Activated B cell treated with CpG ODN at 0.5 μM for 24 hours (primary cell): ENCODE results near the gene WDR1. TPM values are rescaled to one million over a fixed set of nuclear protein-coding genes. Genes with fewer than 3 reads are reported as not detected.
A peak's percentile ranks its signal among the peaks of the same experiment; 100 is the strongest.

ENCODE experiments used
- ATAC-seq: fragments of 200-7000 bp; cut with Tn5 transposase; one replicate; pipeline ENCODE4 v1.10.0; 2021; ENCODE audit warnings: low read depth, mild to moderate bottlenecking, moderate library complexity
- CTCF ChIA-PET: fragments of 350-600 bp; sonication (Branson Sonifier 250); formaldehyde crosslinking; loops from one replicate; lab custom pipeline; 2021; ENCODE audit warnings: antibody characterized with exemption; lab: Charles Lee
- POLR2A ChIA-PET: fragments of 350-600 bp; sonication (Branson Sonifier 250); formaldehyde crosslinking; loops from one replicate; lab custom pipeline; 2021; ENCODE audit warnings: antibody characterized with exemption; lab: Charles Lee
- DNase-seq: peaks from one replicate; pipeline ENCODE4 v3.0.0; 2022
- H3K27ac Mint-ChIP-seq: one replicate; pipeline ENCODE4 v1.8.0; 2020; ENCODE audit warnings: mixed read lengths
- H3K27me3 Mint-ChIP-seq: one replicate; pipeline ENCODE4 v1.8.0; 2021; ENCODE audit warnings: mixed read lengths
- H3K36me3 Mint-ChIP-seq: one replicate; pipeline ENCODE4 v1.8.0; 2021; ENCODE audit warnings: low read depth, mixed read lengths
- H3K4me1 Mint-ChIP-seq: one replicate; pipeline ENCODE4 v1.8.0; 2021; ENCODE audit warnings: mixed read lengths
- H3K4me3 Mint-ChIP-seq: one replicate; pipeline ENCODE4 v1.8.0; 2020; ENCODE audit warnings: mild to moderate bottlenecking, mixed read lengths
- H3K9me3 Mint-ChIP-seq: one replicate; pipeline ENCODE4 v1.8.0; 2020; ENCODE audit warnings: mixed read lengths
- intact Hi-C: fragments of 100-400 bp; cut with micrococcal nuclease; formaldehyde crosslinking; loops from one replicate; pipeline ENCODE4 v1.15.1; 2024
- total RNA-seq: library from RNA; stranded (reverse); gene quantifications from 2 replicates; pipeline ENCODE4 v1.2.3, GENCODE V29; 2022
- TF ChIP-seq, protein P1 (sequence below): fragments of 200-600 bp; IDR thresholded peaks from one replicate; pipeline ENCODE4 v1.8.0; 2022; ENCODE audit warnings: antibody characterized with exemption, mild to moderate bottlenecking

The WDR1 gene
- total RNA-seq, 1 donor from 2014 or later, result 337 TPM

GRCh38 chr4:10109995-10110670 is 6.5 kb downstream of the WDR1 start:
- intact Hi-C loops, result no loop called here
- DNase-seq, result no peak
- Mint-ChIP-seq H3K9me3 (no peaks in the 10 kb centered on the region), H3K4me3 (no peak overlapping the region), H3K4me1 (peaks cover 93% of the 10 kb centered on the region), H3K36me3 (peaks cover 88% of the 10 kb centered on the region), H3K27ac (no peak overlapping the region), H3K27me3 (no peaks in the 10 kb centered on the region)
- ChIA-PET CTCF (no interaction called here), POLR2A (no interaction called here)
- no peak for ATAC-seq
- TF ChIP-seq, protein P1, sequence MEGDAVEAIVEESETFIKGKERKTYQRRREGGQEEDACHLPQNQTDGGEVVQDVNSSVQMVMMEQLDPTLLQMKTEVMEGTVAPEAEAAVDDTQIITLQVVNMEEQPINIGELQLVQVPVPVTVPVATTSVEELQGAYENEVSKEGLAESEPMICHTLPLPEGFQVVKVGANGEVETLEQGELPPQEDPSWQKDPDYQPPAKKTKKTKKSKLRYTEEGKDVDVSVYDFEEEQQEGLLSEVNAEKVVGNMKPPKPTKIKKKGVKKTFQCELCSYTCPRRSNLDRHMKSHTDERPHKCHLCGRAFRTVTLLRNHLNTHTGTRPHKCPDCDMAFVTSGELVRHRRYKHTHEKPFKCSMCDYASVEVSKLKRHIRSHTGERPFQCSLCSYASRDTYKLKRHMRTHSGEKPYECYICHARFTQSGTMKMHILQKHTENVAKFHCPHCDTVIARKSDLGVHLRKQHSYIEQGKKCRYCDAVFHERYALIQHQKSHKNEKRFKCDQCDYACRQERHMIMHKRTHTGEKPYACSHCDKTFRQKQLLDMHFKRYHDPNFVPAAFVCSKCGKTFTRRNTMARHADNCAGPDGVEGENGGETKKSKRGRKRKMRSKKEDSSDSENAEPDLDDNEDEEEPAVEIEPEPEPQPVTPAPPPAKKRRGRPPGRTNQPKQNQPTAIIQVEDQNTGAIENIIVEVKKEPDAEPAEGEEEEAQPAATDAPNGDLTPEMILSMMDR, result no peak

GRCh38 chr4:10108818-10109783 is 7.5 kb downstream of the WDR1 start:
- peaks cover 90% of the 10 kb centered on the region for H3K4me1 Mint-ChIP-seq
- no peak overlapping the region for H3K27ac Mint-ChIP-seq
- H3K4me3 Mint-ChIP-seq, result no peak overlapping the region
- TF ChIP-seq, protein P1, result no peak
- ChIA-PET POLR2A (interaction anchor here (0.6 to 1.2 kb wide), 2 partner anchors 9 to 1456 kb away, joined by 3 to 4 read pairs; no protein-coding TSS in a partner anchor), CTCF (no interaction called here)
- peaks cover 84% of the 10 kb centered on the region for H3K36me3 Mint-ChIP-seq
- H3K9me3 Mint-ChIP-seq, result no peaks in the 10 kb centered on the region
- no peak for DNase-seq
- no peak for ATAC-seq
- intact Hi-C loops, result no loop called here
- no peaks in the 10 kb centered on the region for H3K27me3 Mint-ChIP-seq

- Mint-ChIP-seq H3K27me3 (no peaks in the 10 kb centered on the region), H3K4me3 (no peak overlapping the region), H3K9me3 (no peaks in the 10 kb centered on the region), H3K27ac (no peak overlapping the region), H3K36me3 (peaks cover 81% of the 10 kb centered on the region), H3K4me1 (peaks cover 87% of the 10 kb centered on the region)
- TF ChIP-seq, protein P1, result no peak
- ATAC-seq (no peak), DNase-seq (no peak)
- CTCF ChIA-PET, result no interaction called here
- intact Hi-C loops, result no loop called here
- POLR2A ChIA-PET, result interaction anchor here (0.6 to 1.2 kb wide), 3 partner anchors 8 to 1456 kb away, joined by 3 to 4 read pairs (median 4); partner anchors contain the start of gene WDR1
These were observed 8.2 kb downstream of the WDR1 start for GRCh38 chr4:10108391-10108790.

DNA sequence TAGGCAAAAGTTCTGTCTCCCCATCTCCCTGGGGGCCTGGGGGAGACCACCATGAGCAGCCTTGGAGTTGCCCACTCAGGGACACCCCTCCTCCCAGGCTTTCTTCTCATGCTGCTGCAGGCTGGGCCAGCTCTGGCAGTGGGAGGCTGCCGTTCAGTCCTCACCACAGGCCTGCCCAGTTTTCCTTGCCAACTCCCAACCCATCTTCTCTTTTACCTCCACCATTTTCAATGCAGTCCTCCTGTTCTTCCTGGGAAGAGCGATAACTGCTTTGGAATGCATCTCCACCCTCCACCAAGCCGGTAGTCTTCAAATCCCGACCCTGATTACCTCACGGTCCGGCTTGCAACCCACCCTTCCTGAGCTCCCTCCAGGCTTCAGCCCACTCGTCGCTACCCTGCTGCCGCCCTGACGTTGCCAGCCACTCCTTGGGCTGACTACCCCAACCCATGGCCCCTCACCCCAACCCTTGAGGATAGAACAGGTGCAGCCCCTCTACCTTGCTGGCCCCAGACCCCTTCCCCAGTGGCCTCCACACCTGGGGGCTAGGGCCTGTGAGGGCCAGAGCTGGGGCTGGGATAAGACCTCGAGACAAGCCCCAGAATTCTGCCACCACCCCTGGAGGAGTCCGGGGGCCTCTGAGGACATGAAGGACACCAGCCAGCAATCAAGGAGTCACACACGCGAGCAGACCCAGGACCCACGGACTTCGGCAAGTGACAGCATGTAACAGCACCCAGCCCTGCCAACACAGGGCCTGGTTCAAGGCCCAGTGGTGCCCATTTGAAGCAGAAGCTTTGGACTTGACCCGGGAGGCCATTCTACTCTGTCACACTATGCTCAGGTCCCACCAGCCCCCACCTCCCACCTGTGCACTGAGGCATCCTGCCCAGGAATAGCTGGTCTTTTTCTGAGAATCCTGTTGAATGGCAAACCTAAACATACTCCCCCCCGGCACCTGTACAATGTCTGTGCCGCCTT is 9.2 kb downstream of the WDR1 start:
- no peaks in the 10 kb centered on the region for H3K9me3 Mint-ChIP-seq
- TF ChIP-seq, protein P1, result no peak
- no peak for DNase-seq
- H3K27ac Mint-ChIP-seq, result peak overlapping the region; percentile 41
- H3K4me1 Mint-ChIP-seq, result peaks cover 83% of the 10 kb centered on the region
- ATAC-seq, result no peak
- no peaks in the 10 kb centered on the region for H3K27me3 Mint-ChIP-seq
- ChIA-PET POLR2A (interaction anchor here (0.7 to 1.6 kb wide), 2 partner anchors 9 to 10 kb away, joined by 4 to 15 read pairs; partner anchors contain the start of gene WDR1), CTCF (no interaction called here)
- H3K4me3 Mint-ChIP-seq, result no peak overlapping the region
- peaks cover 79% of the 10 kb centered on the region for H3K36me3 Mint-ChIP-seq
- intact Hi-C loops, result no loop called here
